HTERT RPE-1 (cell line): ENCODE results near the gene PROM2.

Source experiments
- in situ Hi-C: fragments of 300-500 bp; cut with MboI; formaldehyde crosslinking; loops from 4 replicates; pipeline ENCODE4 v1.14.3; 2020; ENCODE audit warnings: low sequenced_read_pairs

The PROM2 gene

DNA sequence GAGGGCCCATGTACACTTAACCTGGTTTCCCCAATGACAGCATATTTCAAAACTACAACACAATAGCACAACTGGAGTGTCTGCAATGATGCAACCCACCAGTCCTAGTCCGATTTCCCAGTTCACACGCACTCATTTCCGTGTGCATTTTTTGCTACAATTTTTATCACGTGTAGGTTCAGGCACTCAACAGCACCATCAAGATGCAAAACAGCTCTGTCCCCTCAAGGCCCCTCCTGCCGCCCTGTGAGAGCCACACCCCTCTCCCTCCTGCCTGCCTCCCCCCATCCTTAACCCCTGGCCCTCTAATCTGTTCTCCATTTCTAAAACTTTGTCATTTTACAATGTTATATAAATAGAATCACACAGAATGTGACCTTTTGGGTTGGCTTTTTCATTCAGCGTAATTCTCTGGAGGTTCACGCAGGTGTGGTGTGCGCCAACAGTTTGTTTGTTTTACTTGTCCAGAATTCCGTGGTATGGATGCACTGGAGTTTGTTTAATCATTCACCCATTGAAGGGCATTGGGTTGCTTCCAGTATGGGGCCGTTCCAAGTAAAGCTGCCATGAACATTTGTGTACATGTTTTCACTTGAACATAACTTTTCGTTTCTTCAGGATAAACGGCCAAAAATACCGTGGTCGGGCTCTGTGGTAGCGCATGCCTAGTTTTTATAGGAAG lies 31.3 kb downstream of the PROM2 start:
- in situ Hi-C loops = no loop called here

DNA sequence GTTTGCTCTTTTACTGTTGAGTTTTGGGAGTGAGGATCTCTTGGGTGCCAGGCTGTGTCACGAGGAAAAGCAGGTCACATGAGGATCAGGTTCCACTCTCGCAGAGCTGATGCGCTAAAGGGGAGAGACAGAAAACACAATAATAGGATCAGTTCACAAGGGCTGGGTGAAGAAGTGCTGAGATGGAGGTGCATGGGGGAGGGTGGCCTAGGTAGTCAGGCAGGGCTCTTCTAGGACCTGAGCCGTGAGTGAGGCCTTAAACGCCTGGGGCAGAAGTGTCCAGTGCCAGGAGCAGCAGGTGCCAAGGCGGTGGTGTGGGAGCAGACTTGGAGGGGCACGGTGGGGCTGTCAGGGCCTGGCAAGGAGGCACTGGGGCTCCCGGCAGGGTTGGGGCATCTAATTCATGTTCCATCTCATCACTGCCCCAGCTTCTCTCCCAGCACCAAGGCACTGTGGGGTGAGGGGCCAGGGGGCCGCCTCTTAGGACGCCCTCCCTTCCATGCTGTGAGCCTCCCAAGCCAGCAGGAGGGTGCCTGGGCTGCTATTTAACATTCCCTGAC lies 32.2 kb downstream of the PROM2 start:
- in situ Hi-C loops = no loop called here

DNA sequence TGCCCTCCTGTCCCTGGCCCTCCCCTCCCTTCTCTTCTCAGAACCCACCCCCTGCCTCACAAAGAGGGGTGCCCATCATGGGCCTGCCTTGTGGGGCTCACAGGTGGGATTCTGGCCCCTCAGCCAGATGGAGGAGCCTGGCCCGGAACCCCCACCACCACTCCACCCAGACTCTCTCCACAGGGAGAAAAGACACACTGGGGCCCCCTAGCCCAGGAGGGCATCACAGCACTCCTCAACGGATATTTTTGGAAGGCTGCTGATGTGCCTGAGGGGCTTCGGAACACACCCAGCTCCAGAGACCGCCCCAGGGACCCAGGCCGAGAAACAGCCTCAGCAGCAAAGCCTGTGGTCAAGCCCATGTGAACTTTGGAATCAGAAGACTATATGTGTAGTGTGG lies 32.8 kb downstream of the PROM2 start:
- in situ Hi-C loops = no loop called here

DNA sequence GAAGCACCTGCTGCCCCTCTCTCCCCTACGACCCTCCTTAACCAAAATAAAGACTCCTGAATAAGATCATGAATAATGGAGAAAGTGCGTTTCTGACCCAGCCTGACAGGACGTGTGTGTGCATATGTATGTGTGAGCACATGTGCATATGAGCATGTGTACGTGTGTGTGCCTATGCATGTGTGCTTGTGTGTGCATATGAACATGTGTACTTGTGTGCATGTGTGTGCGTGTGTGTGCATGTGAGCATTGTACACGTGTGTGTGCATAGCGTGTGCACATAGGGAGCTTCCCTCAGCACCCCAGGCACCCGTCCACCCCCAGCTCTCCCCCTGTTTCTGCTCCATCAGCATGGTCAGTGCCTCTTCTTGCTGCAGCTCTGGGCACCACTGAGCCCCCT lies 33.6 kb downstream of the PROM2 start:
- in situ Hi-C loops = no loop called here

DNA sequence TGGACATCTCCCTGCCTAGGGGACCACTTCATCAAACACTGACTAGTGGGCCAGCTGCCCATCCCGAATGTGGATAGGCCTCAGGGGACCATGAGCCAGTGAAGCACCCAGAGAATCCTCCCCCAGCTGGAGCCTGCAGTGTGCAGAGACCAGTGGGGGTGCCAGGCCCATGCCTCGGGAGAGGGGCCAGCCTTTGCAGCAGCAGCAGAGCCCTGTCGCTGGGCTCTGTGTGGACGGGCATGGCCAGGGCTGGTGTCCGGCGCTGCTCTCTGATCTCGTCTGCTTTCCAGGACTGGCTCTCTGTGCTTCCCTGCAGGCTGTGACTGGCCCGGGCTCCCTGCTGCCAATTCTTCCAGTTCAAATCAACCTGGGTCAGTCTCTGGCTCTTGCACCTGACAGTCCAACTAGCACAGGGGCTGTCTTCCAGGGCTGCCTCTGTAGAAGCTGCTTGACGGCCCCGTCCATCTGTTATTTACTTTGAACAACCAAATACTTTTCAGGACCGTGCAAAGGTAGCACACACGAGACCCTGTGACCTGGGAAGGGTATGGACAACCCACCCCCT lies 34.3 kb downstream of the PROM2 start:
- in situ Hi-C loops = no loop called here

DNA sequence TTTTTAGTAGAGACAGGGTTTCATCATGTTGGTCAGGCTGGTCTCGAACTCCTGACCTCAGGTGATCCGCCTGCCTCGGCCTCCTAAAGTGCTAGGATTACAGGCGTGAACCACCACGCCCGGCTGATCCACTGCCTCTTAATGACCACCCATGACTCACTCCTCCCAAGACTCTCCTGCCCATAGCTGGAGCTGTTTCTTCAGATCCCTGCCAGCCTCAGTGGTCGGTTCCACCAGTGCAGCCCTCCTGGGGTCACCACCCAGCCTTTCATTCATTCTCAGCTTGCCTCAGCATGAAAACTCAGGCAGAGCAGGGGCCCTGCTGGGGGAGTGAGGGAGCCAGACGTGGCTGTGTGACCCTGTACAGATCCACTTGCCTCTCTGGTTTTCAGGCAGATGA lies 35.4 kb downstream of the PROM2 start:
- in situ Hi-C loops = no loop called here

DNA sequence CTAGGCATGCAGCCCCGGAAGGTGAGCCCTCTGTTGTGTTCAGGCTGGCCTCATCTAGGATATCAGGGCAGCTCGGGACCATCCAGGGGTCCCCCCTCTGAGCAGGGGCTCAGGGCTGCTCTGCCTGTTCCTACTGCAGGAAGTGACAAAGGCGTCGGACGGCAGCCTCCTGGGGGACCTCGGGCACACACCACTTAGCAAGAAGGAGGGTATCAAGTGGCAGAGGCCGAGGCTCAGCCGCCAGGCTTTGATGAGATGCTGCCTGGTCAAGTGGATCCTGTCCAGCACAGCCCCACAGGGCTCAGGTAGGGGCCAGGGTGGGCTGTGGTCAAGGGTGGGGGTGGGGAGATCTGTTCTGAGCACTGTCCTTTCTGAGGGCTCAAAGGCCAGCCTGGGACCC lies 36.0 kb downstream of the PROM2 start:
- in situ Hi-C loops = no loop called here

DNA sequence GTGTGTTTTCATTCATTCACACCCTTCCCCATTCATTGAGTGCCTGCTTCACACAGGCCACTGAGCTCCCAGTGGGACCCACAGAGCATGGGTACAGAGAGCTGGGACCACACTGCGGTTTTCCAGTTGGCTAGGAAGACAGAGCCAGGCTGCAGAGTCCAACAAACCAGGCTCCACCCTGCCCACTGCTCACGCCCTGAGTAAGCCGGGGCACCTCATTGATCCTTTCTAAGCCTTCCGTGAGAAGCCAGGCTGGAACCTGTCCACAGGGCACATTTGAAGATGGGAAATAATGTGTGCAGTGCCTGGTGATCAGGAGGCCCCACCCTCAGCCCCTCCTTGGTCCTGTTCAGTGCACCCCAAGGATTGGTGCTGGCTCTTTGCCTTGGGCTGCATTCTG lies 36.4 kb downstream of the PROM2 start:
- in situ Hi-C loops = no loop called here

DNA sequence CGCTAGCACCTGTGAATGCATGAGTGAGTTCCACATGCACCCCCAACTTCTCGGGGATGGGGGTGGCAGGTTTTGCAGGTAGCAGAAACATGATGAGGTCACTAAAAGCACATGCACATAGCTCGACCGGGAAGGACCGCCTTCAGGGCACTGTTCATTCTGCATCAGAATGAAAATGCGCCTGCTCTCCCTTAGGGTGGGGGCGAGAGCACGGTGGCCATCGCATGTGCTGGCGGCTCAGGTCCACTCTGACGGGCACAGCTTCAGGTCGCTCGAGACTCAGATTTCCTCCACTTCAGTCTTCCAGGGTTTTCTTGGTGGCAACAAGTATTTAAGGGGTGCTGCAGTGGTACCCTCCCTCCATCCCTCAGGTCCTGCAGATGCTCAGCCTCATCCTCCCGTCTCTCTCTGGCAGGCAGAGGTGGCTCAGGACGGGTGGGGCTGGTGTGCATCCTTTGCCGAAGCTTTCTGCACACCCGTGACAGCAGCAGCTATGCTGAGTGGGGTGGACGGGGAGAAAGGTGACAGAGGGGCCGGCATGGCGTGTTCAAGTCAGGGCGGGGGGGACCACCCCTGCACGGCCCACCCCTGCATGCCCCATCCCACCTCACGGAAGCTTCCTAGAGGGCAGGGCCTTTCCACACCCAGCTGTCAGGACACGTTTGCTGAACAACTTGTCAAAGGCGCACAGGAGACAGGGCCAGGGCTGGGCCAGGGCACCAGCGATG lies 37.7 kb downstream of the PROM2 start:
- in situ Hi-C loops = no loop called here

DNA sequence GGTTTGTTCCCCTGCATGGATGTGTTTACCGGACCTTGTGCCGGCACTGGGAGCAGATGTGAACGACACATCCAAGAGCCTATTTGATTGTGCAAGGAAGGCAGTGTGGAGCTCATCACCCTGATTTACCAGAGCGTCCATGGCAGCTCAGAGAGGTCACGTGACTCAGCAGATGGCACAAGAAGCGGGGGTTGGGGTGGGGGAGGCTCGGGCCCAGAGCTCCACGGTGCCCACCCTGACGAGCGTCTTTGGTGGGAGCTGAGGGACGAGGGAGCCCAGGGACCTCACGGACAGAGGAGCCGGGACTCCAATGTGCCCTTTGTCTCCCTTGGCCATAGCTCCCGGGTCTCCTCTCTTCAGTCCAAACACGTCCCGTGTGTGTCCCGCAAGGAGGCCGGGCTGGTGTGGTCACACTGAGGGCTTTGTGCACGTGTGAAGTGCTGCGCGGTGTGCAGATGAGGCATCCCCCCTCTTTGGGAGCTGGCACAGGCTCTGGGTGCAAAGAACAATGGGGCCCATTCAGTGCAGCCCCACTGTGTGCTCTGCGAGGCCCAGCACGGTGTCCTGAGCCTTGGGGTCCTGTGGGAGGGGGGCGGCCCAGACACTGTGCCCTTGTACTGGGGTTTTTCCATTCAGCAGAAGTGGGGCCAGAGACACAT lies 38.4 kb downstream of the PROM2 start:
- in situ Hi-C loops = no loop called here

DNA sequence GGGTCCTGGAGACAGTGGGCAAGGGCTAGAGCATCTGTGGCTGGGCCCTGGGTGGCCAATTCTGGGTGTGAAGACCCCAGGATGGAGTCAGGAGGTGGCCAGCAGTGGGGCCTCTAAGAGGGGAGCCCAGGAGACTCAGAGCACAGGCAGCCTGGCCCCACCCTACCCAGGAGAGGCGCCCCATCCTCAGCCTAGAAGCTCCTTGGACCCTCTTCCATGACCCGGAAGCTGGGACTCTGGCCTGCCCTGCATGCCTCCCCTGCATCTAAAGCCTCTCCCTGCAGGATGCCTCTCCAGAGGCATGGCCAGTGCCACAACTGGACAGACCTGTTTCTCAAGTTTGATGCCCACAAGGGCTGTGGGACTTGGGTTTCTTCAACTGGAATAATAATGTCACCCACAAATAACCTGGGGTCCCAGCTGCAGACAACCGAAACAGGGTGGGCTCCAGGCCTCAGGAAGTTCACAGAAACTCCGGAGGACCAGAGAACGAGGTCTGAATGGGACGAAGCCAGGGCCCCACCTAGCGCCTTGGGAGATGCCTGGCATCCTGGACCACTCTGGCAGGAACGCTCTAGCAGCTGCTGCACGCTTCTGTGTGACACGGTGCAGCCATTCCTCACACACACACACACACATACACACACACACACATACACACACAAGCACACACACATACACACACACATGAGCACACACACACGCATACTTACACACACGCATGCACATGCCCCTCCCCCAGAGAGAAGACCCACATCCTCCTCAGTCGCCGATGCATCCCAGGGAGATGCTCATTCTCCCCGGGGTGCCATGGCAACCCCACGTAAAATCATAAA lies 39.3 kb downstream of the PROM2 start:
- in situ Hi-C loops = no loop called here

DNA sequence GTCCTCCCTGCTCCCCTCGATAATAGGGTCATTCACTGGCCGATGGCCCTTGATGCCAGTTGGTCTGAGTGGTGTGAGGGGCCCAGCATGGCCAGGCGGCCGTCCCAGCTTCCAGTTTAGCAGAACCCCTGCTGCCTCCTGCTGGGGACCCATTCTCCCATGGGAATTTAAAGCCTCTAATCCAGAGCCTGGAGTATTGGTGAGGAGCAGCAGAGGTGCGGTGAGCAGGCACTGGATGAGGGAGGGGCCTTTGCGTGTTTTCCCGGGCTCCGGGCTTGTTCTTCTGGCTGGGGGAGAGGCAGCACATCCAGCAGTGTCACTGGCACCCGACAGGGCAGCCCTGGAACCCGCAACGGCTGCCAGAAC lies 40.3 kb downstream of the PROM2 start:
- in situ Hi-C loops = no loop called here

DNA sequence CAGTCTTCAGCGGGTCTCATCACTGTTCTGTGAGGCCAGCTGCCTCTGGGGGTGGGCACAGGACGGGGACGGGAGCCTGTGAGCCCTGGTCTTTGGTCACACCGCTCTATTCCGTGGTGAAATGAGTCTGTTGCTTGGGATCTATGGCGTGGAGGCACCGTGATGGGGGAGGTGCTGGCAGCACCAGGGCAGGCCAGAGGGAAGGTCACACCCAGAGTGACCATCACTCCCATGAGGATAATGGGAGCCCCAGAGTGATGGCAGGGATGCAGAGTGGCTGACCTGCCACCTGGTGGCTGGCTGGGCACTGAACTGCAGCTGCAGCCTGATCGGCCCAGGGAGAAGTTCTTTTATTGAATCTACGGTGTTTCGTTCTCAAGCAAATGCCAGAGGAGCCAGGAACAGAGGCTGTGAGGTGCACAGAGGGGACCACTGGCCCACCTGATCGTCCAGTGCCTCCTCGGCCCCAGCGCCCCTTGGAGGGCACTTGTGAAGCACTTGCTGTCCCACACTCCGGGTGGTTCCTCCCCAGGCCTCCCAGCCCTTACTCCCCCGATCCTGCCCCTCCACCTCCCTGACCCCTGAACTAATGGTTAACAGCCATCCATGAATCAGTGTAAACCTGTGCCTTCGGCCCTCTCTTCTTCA lies 40.8 kb downstream of the PROM2 start:
- in situ Hi-C loops = no loop called here

DNA sequence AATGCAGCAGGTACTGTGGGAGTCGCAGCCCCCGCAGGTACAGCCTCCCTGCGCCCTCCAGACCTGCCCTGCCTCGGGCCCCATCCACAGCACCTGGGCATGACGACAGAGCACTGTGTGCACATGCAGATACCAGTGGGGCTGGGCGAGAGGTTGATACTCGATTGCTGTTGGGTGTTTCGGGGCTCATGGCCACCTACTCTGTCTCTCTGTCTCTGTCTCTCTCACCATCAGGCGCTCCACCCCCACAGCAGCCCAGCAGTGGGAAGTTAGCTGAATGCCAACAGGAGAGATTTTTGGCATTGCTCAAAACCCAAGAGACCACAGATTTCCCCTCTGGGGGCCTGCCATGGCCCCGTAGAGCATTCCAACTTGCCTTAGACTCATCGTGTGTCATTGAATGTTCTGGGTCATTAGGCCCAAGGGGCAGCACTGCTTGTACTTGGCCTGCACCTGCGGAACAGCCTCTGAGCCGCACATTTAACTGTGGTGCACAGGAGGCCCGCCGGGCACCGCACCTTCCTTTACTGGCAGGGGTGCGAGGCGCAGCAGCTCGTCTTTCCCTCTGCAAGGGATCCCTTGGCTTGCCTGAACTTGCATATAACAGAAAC lies 41.7 kb downstream of the PROM2 start:
- in situ Hi-C loops = no loop called here

DNA sequence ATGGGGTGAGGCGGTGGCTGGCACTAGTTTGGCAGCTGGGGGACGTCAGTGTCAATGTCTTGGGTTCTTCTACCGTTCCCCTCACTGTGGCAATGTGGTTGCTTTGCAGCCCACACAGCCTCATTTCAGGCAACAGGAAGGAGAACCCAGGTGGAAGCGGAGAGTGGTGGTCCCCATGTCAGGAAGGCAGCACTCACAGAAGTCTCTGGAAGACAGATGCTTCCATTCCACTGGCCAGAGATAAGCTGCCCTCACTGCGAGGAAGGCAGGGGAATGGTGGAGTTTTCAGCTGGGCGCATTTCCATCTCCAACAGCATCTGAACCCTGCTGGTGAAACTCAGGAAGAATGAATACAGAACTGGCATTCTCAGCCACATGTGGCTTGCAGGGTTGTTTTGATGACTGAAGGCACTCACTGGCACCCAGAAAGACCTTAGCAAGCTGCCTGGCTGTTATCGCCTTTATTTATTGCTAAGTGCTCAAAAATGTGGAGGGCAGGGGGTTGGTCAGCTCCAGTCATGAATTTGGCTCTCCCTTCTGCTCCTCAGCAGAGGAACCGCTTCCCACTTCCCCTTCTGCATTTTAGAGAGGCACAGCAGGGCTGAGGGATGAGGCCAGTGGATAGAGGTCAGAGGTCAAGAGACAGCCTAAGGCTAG lies 42.3 kb downstream of the PROM2 start:
- in situ Hi-C loops = no loop called here

DNA sequence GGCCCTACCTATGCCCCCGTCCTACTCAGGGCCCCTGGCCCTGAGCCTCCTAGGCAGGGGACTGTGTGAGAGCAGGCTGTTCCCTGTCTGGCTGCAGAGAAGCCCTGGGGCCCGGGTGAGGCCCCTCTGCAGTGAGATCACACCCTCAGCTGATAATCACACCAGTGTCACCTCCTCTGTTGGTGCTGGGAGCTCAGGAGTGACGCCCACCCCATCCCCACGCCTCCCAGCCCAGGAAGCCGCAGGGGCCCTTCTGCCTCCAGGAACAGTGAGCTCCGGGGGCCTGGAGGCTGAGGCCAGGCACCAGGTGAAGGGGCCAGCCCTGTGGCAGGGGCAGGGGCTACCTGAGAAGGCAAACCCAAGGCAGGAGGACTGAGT lies 42.9 kb downstream of the PROM2 start:
- in situ Hi-C loops = no loop called here

DNA sequence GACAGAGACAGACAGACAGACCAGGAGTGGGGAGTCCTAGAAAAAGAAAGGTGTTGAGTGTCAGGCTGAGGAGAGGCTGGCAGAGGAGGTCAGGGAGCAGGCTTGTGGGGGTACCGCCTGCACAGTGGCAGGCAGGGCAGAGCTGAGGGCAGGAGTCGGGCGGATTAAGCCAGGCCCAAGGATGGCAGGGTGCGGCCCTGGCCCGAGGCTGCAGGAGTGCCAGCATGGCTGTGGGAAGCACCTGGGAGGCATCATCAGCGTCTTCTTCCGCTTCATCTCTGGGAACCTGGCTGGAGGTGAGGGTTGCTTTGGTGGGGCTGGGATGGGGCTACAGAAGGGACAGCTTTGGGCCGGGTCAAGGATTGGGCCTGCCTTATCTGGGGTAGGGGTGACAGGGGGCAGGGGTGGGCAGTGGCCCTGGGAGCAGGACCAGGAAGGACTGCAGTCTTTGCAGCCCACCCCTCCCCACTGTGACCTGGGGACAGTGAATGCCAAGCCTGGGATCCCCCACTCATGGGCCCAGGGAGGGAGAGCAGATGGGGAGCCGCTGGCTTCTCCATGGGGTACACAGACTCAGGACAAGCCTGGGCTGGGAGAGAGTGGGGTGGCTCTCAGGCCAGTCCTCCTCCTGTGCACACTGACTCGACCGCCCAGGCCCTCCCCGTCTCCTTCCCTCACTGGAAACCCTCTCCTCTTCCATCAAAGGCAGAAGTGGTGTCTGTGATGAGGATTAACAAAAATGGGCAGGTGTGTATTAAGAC lies 43.6 kb downstream of the PROM2 start:
- in situ Hi-C loops = no loop called here

DNA sequence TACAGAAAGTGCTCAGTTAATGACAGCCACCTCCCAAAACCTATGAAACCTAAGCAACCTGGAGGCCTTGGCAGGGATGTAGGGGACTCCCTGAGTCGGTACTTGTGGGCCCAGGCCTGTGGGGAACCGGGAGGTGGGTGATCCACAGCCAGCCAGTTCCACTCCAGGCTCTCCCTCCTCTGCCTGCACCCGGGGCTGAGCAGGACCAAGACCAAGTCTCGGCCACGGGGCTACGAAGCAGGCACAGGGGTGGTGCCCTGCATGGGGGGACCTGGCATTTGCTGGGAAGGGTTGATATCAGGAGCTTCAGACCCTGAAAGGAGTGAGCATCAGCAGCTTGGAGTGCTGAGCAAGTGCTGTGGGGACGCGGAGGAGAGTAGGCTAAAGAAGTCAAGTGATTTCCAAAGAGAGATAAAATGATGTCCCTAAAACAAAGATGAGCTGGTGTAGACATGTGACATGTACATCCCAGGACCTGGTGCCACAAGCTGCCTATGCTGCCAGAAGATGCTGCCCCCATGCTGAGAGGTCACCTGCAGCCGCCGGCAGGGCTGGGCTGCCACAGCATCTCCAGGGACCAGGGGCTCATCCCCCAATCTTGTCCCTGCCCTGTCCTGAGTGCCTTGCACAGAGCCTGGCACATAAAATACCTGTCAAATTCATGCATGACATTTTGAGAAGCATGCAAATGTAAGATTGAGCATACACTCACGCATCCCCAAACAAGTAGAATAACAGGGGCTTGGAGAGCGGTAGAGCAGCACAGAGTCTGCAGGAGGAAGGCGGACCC lies 44.4 kb downstream of the PROM2 start:
- in situ Hi-C loops = no loop called here
